ENCODE measurements around the gene MYL3.

Gene MYL3

DNA sequence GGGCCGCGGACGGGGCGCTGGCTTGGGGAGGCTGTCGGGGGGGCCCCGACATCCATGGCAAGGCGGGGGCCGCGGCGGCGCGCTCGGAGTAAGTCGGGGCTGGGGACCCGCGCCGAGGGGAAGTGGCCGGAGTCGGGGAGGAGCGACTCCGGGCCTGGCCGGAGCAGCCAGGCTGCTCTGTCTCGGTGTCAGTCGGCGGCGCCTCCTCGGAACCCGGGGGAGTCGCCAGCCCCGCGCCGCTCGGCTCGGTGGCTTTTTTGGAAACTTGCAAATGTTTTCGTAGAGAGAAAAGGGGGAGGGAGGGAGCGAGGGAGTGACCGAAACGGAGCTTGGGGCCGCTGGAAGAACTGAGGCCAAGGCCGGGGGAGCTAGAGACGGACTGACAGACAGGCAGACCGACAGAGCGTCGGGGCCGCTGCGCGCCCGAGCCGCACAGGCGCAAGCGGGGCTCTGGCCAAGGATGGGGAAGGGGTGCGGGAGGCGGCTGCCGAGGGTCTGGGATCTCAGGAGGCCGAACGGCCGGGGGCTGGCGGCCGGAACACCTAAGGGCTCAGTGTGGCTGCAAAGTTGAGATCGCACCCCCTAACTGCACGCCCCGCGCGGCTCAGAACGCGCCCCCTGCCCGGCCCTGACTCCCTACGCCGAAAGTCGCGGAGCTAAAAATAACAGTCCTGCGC is 19.3 kb upstream of the MYL3 start:
- DNase-seq = no peak

DNA sequence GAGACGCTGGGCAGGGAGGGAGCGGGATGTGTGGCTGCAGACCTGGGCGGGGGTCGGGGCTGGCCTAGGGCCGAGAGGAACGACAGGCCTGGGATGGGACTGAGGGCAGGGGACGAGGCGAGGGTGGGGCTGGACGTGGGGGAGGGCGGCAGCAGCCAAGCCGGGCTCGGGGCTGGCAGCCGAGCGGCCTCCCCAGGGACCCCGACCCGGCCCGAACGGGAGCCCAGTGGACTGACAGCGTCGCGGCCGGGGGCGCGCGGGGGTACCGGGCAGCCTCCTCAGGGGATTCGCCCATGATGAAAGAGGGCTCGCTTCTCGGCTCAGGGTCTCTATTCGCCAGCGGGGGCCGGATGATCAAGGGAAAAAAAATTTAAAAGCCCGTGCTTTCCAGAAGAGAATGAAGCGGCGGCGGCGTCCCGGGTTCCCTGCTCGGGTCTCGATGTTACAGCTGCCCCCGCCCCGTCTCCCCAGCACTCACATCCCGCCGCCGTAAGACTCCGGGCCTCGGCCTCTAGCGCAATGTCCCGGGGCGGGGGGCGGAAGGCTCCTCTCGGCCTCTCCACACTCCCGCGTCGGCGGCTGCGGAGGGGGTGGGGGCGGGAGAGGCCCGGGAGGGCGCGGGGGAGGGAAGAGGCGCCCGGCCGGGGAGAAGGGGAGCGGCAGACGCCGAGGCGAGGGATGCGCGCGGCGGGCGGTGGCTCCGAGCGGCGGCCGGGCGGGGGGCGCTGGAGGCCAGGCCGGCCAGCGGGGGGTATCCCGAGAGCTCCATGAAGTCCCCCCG is 18.5 kb upstream of the MYL3 start:
- DNase-seq = no peak

DNA sequence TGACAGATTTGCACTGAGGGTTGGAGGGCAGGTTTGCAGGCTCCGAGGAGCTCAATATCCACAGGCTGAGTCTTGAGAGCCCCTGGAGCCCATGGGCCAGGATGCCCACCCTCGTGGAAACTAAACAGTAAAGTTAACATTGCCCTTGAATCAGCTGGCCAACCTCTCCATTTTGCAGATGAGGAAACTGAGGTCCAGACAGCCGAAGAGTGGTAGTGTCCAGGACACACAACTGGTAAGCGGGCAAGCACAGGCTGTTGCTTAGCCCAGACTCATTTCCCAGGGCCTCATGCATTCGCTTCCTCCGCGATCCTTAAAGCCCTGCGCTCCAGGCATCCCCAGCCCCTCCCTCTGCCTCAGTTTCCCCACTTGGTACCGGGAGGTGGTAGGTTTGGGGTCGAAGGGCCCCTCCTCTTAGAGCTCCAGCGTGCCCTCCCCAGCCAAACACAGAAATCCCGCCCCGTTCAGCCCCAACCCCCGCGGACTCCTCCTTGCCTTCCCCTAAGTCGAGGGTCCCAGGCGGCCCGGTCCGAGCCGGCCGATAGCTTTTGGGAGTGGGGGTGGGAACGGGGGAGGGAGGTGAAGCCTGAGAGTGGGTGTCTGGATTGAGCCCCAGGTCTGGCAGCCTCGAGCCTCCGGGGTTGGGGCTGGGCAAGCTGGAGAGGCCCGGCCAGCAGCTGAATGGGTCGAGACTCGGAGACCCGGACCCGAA is 17.8 kb upstream of the MYL3 start:
- no peak for DNase-seq

GRCh38 chr3:46878781-46879436 is 15.7 kb upstream of the MYL3 start:
- DNase-seq = no peak

DNA sequence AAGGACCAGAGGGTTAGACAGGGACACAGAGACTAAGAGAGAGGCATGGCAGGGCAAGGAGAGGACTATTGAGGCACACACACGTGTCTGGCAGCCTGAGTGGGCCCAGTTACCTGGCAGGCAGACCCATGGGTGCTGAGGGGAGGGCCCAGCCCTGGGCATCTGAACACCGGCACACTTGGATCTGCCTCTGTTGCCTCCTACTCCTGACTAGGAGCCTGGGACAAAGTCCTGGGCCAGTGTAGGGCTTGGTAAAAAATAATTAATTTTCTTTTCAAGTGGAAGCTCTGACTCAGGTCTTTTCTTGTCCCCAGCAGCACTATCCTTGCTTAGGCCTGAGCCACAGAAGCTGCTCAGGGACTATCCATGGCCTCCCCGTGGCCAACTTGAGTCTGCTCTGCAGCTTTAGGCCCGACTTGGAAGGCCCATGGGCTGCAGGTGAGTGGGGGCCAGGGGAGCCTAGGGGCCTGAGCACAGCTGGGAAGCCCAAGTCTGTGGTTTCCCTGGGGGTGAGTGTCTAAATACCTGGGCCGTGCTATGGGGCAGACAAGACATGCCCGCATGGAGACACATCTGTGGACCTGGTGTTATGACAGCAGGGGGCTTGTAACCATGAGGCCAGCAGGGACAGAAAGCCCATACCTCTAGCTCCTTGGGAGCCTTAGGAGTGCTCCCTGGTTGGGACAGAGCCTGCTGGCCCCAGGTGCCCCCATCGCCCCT is 14.3 kb upstream of the MYL3 start, which contains the start of gene PTH1R:
Gene PTH1R (plus strand): TSS at position 316 of the 720 bp plus-strand sequence. CDS start 5,839 bp downstream, outside the sequence.
- DNase-seq = no peak

GRCh38 chr3:46876313-46877300 is 13.4 kb upstream of the MYL3 start:
- DNase-seq = no peak

DNA sequence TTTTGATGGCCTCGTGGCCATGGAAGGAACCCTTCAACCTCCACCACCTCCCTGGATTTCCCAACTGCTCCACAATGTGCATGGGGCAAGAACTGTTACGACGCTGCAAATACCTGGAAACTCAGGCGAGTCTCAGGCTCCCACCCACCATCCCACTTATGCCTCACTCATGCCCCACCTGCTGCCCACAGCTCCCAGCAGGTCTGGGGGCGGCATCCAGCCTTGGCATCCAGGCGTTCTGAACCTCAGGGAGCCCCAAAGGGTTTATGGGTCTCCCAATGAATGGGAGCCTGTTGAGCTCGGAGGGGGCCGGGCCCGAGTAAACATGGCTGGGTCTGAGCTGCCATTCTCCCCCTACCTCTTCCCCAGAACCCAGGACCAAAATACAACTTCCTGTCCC is 12.3 kb upstream of the MYL3 start:
- no peak for DNase-seq

DNA sequence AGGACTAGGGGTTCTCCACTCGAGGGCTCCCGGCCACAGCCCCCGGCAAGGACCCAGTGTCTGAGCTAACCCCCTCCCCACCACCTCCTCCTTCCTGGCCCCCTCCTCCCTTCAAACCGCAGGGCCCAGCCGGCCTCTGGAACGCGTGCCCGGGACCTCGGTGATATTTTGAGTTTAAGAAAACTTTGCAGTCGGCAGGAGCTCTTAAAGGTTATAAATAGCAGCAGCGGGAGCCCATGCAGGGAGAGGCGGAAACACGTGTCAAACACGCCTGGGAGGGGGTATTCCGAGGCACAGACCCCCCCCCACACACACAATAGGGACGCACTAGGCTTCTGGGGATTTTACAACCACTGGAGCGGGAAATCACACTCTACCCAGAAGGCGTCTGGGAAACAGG is 11.2 kb upstream of the MYL3 start:
- DNase-seq = no peak

DNA sequence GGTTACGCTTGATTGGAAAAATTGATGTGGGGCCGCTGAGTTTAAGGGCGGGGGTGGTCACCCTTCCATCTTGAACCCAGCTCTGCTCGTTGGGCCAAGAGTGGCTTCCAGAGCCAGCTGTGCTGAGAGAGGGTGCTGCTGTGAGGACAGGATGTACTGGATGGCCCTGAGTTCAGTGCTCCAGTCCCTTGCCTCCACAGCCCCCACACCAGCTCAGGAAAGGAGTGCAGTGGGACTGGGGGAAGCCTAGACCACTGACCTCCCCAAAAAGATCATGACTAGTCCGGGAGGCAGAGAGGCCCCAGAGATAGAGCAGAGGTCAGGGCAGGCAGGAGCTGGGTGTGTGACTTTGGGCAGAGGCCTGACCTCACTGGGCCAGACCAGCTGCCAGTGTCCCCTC is 10.3 kb upstream of the MYL3 start:
- DNase-seq = no peak

GRCh38 chr3:46871222-46871621 is 8.0 kb upstream of the MYL3 start:
- DNase-seq = no peak

DNA sequence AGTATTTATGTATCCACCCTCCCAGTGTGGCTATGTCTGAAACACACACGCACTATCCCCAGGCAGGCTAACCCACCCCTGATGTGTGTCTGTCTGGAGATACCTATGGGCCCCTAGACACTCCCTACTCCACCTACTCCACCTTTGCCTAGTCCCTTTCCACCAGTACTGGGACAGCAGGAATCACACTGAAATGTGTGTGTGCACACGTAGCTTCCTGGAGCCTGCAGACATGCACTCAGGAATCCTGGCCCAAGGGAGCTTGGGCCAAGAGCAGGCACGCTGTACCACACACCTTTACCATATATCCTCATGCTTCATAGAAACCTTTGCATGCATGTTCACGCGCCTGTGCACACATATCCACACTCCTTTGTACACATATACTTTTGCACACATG is 7.4 kb upstream of the MYL3 start:
- no peak for DNase-seq

DNA sequence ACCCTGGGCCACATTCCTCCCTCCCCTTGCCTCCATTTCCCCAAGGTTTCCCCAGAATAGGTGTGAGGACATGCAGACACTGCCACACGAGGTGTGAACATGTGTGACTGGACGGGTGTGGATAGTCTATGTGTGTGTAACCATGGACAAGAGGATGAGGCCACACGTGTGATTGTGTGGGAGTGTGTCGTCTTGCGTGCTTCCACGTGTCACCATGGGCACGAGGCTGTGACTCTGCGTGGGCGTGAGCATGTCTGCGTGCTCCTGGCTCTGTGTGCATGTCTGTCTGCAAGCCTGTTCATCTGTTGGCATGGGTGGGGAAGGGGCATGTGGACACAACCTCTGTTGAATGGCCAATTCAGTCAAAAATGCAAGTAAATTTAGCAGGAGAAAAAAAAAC is 6.2 kb upstream of the MYL3 start:
- DNase-seq = no peak

DNA sequence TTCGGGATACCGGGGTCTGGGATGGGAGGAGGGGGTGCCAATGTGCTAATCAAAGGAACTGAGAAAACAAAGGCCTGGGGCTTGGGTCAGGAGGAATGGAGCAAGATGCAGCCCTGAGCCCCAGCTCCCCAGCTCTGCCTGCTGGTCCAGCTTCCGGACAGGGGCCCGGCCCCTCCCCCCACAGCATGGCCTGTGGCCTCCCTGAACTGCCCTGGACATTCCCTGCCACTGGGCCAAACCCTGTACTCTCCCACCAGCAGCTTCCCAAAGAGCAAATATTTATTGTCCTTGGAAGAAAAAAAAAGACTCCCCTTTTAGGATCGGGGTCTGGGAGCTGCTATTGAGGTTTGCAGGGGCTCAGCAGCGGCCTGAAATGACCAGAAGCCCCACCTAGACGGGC is 5.7 kb upstream of the MYL3 start:
- DNase-seq = no peak

DNA sequence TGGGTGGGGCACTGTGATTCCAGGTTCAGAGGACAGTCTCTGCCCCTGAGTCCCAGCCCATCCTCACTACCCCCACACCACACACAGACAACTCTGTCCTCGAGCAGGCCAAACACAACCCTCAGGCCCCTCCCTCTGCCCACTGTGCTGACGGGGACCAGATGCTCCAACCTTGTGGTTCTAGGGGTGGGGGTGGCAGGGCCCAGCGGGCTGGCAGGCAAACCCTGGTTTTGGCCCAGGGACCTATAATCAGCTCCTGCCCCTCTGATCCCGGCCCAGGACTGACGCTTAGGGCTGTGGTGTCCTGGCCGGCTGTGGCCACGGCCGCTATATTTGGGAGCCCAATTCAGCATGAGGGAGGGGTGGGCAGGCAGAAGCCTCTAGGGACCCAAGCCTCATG is 5.0 kb upstream of the MYL3 start:
- no peak for DNase-seq

GRCh38 chr3:46867550-46867898 is 4.3 kb upstream of the MYL3 start:
- DNase-seq = no peak

DNA sequence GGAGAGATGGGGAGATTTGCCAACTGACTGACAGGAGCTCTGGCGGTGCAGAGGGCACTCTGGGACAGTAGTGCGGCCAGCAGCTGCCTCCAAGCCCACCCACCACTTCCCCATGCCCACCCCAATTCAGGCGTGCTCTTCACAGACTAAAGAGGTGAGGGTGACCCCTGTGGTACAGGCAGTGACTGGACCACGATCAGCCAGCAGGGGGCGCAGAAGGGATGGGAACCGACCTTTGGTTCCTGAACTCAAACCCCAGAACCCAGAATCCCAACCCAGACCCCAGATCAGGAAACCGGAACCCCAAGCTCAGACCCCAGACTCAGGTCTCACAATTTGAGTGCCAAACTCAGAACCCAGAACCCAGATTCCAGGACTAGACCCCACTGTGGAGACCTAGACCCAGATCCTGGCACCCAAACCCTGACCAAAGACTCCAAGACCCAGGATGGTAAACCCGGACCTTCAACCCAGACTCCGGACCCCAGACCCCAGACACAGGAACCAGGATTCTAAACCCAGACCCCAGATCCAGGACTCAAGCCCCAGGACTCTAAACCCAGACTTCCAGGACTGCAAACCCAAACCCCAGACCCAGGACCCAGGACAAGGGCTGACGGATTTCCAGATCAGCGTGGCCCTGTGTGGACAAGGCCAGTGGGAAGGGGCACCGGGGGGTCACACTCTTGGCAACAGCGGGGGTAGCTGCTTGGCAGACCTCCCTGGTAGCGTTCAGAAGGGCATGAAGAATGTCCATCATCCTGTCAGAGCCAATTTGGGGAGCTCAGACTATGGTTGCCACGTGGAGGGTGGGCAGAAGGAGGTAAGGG is 3.7 kb upstream of the MYL3 start:
- DNase-seq = no peak

GRCh38 chr3:46866032-46866595 is 2.9 kb upstream of the MYL3 start:
- no peak for DNase-seq

- DNase-seq = no peak
These were observed 2.3 kb upstream of the MYL3 start for GRCh38 chr3:46865546-46865945.

- DNase-seq = no peak
These were observed 1.8 kb upstream of the MYL3 start for GRCh38 chr3:46865031-46865507.
